Globus pallidus (tissue), 1 donor: Measurements from ENCODE around the gene RASD1.
A peak's percentile ranks its signal among the peaks of the same experiment; 100 is the strongest.

Source experiments
- DNase-seq: peaks from one replicate; pipeline ENCODE4 v3.0.0-alpha.2; 2015; ENCODE audit warnings: low spot score

The RASD1 gene

GRCh38 chr17:17496189-17497064, at the start of gene RASD1:
Gene RASD1, minus strand, starts transcription at chr17:17496395. Its CDS starts 214 bp downstream, at chr17:17496181.
- DNase-seq, result peak; percentile 86

- no peak for DNase-seq
Measured at GRCh38 chr17:17545984-17546383, 49.8 kb upstream of the RASD1 start.

GRCh38 chr17:17545031-17545820, 49.0 kb upstream of the RASD1 start:
- no peak for DNase-seq

GRCh38 chr17:17542906-17543635, 46.9 kb upstream of the RASD1 start:
- DNase-seq, result no peak

- DNase-seq, result no peak
Measured at GRCh38 chr17:17541640-17542001, 45.4 kb upstream of the RASD1 start.

- no peak for DNase-seq
Measured at GRCh38 chr17:17540935-17541639, 44.9 kb upstream of the RASD1 start.

- DNase-seq, result no peak
Measured at GRCh38 chr17:17540278-17540906, 44.2 kb upstream of the RASD1 start.

GRCh38 chr17:17539591-17539990, 43.4 kb upstream of the RASD1 start:
- no peak for DNase-seq

- DNase-seq, result no peak
Measured at GRCh38 chr17:17538417-17539391, 42.5 kb upstream of the RASD1 start.

GRCh38 chr17:17537311-17538099, 41.3 kb upstream of the RASD1 start:
- no peak for DNase-seq

GRCh38 chr17:17536702-17537101, 40.5 kb upstream of the RASD1 start:
- no peak for DNase-seq

GRCh38 chr17:17535957-17536356, 39.8 kb upstream of the RASD1 start:
- DNase-seq, result peak; percentile 38

- no peak for DNase-seq
Measured at GRCh38 chr17:17533901-17534441, 37.8 kb upstream of the RASD1 start.

- DNase-seq, result no peak
Measured at GRCh38 chr17:17532991-17533390, 36.8 kb upstream of the RASD1 start.

- no peak for DNase-seq
Measured at GRCh38 chr17:17531156-17531555, 35.0 kb upstream of the RASD1 start.

GRCh38 chr17:17528696-17529652, 32.8 kb upstream of the RASD1 start:
- no peak for DNase-seq

GRCh38 chr17:17527956-17528500, 31.8 kb upstream of the RASD1 start:
- no peak for DNase-seq

- DNase-seq, result no peak
Measured at GRCh38 chr17:17527534-17527933, 31.3 kb upstream of the RASD1 start.
